GM19351 (cell line): ENCODE measurements around the gene SEC61B.

Experiments used
- ATAC-seq: cut with Tn5 transposase; IDR thresholded peaks from one replicate; pipeline ENCODE4 v1.9.1; 2021; ENCODE audit warnings: mild to moderate bottlenecking, moderate library complexity; ENCODE audit not compliant: unreplicated experiment

The SEC61B gene

DNA sequence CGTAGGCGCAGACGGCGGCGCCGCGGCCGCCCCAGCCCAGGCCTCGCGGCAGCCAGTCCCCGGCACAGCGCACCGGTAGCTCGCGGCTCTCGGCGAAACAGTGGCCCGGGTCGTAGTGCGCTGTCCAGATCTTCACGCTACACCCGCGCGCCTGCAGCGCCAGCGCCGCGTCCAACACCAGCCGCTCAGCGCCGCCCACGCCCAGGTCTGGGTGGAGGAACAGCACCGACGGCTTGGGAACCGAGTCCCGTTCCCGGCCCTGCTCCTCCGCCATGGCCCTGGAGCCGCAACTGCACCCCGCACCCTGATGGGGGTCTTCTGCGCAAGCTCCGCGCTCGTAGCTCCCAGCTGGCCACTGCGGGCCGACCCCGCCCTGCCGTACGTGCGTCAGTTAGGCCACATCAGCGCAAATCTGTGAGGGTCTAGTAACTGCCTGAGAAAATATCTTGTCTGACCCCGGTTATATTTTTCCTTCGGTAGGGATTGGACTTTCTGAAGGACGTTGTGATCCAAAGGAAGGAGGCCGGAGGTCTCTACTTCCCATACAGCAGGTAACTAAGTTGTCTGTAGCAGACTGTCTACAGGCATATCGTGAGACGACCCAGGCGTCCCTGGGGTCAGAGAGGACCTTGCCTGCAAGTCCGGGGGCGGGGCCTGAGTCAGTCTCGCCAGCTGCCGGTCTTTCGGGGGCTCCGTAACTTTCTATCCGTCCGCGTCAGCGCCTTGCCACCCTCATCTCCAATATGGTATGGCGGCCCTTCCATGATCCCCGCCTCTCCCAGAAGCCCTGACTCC is at the start of gene SEC61B, which contains the start of gene ALG2:
SEC61B (plus strand) TSS at position 662 of the 795 bp plus-strand sequence; CDS start at position 744, 82 bp downstream.
ALG2 (minus strand) TSS at position 322 of the 795 bp plus-strand sequence; CDS start at position 274, 48 bp downstream.
- ATAC-seq = peak; percentile 90

DNA sequence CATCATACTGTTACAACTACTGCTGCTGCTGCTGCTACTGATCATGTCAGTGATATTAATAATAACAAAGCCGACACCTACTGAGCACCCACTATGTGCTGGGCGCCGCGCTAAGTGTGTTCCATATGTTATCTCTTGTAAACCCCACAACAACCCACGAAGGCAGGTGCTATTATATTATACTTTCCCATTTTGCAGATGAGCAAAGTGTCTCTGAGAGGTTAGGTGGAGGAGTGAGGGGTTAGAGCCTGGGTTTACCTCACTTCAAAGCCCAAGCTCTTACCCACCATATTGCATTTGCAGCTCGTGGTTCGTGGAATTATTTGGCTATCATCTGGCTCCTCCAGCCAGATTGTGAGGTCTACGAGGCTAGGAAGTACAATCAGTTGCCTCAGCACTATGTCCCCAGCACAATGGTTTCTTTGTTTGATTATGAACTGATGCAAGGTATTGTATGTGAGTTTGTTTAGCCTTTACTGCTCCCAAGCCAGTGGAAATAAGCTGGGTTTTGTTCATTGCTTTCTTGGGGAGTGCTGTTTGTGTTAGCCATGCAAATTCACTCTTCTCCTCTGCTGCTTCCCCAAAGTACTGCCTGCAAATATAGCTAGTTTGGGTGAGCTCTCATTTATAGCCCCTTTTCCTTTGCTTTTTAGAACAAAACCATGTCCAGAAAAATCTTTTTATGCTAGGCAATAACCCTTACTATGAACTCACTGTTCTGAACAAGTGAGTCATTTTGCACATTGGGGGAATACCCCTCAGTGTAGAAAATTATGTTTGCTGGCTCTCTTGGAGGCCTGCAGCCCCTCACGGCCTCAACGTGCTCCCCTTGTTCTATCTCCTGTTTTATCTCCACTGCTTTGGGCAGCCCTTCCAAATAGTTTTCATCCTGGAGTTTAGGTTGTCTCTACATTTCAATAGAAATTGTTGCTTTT is 48.2 kb upstream of the SEC61B start:
- peak; percentile 75 for ATAC-seq

- ATAC-seq = no peak
Observed at GRCh38 chr9:99176527-99177013, 45.5 kb upstream of the SEC61B start.

DNA sequence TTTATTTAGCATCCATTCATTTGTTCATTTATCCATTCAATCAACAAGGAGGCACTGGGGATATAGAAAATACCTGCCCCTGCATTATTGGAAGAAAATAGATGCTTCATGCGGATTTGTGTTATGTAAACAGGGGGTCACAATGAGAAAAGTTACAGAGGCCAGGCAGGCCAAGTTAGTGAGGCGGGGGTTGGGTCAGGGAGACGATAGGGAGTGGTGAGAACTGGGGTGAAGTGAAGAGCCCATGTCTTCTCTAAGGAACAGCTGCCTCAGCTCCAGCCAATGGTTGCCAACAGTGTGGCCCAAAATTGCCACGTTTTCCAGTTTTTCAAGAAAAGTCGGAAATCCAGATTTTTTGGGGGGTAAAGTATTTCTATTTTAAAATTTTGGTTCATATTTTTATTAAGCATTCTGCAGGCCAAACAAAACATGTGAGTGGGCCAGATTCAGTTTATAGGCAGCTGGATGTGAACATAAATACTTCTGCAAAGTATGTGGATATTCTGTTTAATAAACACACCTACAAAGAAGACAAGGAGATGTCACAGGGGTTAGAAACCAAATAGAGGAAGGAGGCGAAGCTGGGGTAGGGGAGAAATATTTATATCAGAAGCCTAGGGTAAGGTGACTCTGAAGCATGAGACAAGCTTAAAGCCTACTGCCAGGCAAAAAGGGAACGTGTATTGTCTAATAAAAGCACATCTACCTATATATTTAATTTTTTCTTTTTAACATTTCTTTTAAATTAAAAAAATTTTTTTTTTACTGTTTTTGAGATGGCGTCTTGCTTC is 44.3 kb upstream of the SEC61B start:
- ATAC-seq = no peak

DNA sequence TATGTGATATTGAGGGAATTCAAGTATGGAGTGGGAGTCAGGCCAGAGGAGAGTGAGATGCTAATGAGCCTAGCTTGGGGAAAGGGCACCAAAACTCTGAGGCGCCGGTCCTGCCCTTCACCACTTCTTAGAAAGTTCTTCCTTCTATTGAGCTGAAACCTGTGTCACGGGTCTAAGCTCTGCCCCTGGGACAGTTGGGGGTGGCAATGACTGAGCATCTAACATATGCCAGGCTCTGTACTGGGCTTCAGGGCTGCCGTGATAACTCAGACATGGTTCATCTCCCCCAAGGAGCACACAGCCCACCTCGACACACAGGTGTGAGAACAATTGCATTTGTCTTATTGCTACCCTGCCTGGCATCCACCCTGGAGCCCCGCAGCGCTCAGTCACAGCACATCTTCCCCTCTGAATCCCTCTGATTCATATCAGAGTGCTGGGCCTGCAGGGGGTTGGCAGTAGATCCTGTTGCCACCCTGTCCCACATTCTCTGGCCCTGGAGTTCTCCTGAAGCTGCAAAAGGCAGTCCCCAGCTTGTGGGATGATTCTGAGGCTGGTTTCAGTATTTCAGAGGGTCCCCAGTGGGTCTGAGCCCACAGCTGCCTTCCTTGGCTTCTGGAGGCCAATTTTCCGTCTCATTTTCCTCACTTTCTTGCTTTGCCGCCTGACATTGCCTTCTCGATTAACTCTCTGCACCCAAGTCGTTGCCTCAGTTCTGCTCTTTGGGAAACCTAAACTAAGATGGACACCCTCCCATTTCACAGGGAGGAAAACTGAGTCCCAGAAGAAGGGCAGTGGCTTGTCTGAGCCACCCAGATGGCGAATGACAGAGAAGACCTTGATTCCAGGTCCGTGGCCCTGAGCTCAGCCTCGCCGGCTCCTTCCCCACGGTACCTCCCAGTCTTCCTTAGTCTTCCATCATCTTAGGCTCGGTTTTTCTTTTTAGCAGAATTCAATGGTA is 42.9 kb upstream of the SEC61B start:
- no peak for ATAC-seq

- peak; percentile 55 for ATAC-seq
Observed at GRCh38 chr9:99180199-99180598, 41.9 kb upstream of the SEC61B start.

DNA sequence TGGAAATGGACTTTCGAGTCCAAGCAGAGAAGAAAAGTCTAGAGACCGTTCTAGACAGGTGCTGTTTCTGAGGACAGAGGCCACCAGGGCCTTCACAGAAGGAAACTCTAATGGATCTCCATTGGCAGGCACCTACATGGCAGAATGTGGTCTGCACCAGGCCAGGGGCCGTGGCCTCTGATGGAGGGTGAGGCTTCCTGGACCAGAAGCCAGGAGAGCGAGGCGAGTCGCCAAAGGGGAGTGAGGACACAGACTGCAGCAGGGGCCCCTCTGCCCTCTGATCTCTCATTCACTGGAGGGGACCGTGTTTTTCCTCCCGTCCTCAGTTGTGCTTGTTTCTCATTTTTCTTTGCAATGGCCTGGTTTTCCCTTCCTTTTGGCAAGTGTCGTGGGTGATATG is 41.4 kb upstream of the SEC61B start:
- no peak for ATAC-seq

DNA sequence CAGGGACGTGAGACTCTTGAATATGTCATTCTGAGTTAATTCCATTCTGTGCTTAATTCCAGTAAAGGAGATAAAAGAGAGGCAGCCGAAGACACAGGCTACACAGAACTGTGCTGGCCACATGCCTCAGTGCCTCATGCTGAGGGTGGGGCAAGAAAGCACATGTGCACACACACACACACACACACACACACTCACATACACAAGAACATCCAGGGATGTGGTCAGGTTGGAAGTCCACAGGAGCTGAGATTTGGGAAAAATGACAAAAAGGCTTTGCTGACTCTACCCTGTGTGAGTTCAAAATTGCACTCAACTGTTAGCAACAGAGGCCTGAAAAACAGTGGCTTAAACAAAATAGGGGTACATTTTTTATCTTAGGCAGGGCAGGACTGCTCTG is 40.9 kb upstream of the SEC61B start:
- ATAC-seq = no peak

DNA sequence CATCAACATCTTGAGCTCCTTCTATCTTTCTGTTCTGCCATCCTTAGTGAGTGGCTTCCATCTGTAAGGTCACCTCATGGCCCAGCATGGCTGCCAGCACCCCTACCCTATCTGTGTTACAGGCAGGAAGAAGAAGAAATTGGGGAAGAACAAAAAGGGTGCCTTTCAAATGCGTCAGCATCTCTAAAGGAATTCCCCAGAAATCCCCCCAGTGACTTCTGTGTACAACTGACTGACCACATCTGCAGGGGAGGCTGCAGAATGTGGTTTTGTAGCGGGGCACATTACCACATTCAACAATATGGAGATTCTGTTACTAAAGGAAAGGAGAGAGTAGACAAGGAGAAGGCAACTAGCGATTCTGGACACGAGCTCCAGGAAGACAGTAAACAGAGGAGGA is 40.5 kb upstream of the SEC61B start:
- peak; percentile 44 for ATAC-seq

DNA sequence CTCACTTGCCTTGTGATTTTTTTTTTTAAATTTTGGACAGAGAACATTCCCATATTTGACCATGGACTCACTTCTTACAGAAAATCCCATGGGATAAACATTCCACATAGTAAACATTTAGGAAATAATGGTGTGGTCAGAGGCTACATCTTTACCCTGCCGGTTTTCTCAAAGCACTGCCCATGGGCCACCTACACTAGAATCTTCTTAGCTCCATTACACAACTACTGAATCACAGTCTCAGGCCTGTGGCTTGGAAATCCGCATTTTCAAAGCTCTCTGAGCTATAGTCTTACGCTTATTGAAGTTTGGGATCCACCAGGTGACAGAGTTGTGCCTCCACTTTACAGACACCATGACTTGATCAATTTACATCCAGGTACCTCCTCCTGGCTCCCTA is 39.7 kb upstream of the SEC61B start:
- ATAC-seq = no peak

DNA sequence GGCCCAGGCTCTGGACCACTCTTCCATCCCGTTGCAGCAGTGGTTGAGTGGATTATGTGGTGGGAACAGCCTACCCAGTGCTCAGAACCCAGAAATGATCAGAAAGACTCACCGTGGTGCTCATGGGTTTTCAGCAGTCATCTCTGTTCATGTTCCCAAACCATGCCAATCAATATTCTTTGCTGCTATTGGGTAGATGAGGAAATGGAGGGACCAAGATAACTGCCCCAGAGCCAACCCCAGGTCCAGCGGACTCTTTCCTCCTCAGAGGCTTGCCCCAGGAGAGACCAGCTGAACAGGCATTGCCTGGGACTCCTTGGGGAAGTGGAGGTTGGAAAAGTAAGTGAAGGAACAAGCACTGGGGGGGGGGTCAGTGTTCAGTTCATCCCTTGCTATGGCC is 38.5 kb upstream of the SEC61B start:
- no peak for ATAC-seq

DNA sequence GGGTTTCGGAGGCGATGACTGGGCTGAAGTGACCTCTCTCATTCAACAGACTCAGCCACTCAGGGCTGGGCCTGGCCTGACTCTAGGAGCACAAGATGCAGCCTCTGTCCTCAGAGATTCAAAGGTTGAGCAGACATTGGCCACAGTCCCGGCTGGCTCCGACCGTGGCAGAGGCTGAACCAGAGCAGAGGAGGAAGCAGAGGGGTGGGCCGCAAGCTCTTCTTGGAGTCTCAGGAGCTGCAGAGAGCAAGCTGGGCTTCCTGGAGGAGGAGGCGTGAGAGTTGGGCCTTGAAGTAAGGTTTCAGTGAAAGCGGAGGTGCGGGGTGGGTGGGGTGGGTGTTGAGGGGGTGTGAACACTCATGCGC is 38.0 kb upstream of the SEC61B start:
- ATAC-seq = no peak

DNA sequence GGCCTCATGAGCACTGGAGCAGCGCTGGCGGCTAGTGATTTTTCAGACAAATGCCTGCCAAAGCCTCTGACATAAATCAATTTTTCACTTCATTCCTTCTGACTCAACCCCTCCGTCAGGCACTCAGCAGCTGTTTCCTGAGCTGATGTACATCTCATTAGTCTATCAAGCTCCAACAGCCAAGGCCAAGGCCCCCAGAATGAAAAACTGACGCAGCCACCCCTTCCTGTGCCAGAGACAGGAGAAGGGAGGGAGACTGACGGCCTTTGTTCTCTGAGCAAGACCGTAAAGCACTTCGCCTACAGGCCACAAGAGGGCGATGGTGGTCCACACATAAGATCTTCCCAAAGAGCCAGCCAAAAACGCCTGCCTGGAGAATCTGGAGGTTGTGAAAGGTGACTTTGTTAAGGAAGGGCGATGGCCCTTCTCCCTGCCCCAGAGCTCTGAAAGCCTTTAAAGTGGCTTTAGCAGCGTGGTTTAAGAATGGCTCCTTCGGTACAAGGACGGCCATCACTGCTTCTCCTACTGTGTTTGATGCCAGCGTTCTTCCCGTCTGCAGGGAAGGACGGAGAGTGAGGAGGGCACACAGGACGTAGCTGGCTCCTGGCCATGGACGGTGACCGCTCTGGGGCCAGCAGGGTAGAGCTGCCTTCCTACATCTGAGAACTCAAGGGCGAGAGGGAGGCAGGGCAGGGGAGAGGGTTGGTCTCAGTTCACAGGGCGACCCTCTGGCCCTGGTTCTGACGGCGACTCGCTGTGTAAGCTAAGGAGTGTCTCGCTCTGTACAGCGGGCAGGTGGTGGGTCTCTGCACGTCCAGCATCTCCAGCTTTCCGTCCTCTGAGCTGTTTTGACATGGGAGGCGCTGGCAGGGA is 37.4 kb upstream of the SEC61B start:
- peak; percentile 51 for ATAC-seq

GRCh38 chr9:99185348-99185632 is 36.8 kb upstream of the SEC61B start:
- no peak for ATAC-seq

DNA sequence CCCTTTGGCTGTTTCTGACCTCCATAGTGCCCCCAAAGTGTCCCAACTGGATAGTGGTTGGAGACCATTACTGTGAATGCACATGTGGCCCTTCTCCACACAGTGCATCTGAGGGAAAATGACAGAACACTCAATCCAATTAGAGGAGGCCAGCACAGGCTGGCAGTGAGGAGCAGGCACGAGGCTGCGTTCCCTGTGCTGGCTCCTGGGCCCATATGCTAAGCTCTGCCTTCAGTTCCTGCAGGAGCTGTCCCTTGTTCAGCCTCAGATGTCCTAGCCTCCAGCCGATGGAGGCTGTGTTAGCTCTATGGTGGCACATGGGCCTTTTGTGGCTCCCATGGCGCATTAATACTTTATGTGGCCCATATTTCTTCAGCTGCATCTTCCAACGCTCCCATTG is 36.1 kb upstream of the SEC61B start:
- no peak for ATAC-seq

- no peak for ATAC-seq
Observed at GRCh38 chr9:99187311-99187710, 34.8 kb upstream of the SEC61B start.

DNA sequence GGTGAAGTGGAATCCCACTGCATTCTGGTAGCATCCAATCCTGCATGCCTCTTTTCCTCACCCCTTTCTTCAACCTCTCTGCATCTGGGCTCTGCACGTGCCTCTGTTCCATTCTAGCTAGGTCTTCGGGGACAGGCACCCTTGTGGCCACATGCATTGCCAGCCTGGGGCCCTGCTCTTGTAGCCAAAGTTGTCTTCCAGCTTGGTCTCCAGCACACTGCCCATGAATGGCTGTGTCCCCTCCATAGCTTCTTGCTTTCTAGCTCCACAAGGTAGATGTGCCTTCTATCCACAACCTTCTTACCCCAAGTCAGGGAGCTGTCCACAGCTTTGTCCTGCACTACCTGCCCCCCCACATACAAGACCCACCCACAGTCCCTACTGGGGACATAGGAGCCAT is 32.9 kb upstream of the SEC61B start:
- ATAC-seq = no peak

GRCh38 chr9:99189887-99190596 is 32.0 kb upstream of the SEC61B start:
- no peak for ATAC-seq
